HG03095 (cell line): Measurements from ENCODE around the gene TSPAN11.
"Not testable (repeated sequence)": the region's sequence is repeated elsewhere in the genome, so short reads cannot be mapped to it uniquely, and the experiment has no call there.

Experiments used
- ATAC-seq: cut with Tn5 transposase; IDR thresholded peaks from one replicate; pipeline ENCODE4 v1.9.1; 2021; ENCODE audit warnings: moderate library complexity; ENCODE audit not compliant: unreplicated experiment

TSPAN11 gene

DNA sequence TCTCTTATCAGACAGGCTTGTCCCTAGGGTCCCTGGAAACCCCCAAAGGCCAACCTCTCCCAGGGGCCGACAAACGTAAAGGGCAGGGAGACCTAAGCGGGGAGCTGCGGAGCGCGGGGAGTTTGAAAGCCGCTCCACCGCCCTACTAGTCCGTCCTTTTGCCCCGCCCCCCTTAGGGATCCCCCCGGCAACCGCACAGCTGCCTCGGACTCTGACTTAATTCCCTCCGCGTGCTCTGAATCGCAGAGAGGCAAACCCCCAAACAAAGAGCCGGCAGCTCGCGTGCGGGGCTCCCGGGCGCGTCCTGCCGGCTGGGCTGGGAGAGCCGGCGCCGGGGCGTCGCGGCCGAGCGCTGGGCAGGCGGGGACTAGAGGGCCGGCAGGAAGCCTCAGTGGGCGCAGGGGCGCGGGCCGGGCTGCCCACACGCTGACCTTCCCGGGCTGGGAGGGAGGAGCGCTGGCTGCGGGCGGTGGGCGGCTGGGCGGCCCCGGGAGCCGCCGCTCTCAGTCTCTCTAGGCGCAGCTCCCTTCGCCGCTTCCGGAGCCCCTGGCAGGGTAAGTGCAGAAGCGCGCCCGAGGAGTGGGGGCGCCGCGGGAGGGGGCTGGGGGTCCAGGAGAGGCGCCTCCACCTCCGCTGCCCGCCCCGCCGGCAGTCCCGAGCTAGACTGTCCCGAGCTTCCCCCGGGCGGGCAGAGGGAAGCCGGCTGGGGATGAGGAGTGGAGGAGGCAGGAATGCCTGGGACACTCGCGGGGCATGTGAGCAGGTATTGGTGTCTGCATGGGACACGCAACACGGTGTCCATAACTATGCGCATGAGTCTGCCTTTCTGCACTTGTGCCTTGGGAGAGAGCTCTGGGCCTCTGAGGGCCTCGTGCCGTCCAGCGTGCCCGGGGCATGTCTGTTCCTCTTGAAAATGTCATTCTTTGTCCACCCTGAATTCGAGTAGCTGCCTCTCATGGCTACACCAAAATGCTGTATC lies at the start of gene TSPAN11:
Gene TSPAN11 (plus strand): TSS at position 506 of the 979 bp plus-strand sequence. CDS start 27,244 bp downstream, outside the sequence.
- ATAC-seq = no peak

GRCh38 chr12:30877105-30877875 lies 49.3 kb upstream of the TSPAN11 start:
- ATAC-seq = no peak

- ATAC-seq = no peak
Observed at GRCh38 chr12:30878024-30878423, 48.5 kb upstream of the TSPAN11 start.

- no peak for ATAC-seq
Observed at GRCh38 chr12:30880061-30880460, 46.5 kb upstream of the TSPAN11 start.

DNA sequence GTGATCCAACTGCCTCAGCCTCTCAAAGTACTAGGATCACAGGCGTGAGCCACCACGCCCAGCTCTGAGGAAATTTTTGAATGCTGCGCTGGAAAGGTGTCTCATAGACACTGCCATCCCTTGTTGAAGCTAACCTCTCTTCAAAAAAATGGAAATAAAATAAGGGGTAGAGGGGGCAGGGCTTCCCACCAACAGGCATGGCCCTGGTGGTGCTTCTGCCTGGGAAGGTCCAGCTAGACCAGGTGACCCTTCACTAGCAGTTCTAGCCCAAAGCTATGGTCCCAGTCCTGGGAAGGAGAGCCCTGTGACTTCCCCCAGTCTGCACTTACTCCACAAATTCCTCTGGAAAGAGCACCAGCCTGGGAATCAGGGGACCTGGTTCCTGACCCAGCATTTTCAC lies 45.7 kb upstream of the TSPAN11 start:
- ATAC-seq = no peak

GRCh38 chr12:30882706-30883105 lies 43.8 kb upstream of the TSPAN11 start:
- ATAC-seq = no peak

DNA sequence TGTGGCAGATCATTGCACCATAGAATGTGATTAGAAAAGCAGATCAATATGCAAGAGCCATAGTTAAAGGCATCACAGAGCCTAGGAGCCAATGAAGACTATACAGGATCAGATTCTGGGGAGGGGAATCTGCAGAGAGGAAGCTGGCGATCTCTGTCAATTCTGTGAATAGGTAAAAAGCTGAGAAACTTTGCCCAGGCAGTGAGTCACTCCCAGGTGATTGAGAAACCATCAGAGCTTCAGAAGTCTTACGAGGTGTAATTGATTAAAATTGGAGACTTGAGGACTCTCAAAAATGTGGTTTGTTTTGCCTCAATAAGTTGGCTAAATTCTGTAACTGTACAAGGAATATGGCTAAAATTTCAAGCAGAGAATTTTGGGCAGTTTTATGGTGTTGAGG lies 41.7 kb upstream of the TSPAN11 start:
- no peak for ATAC-seq

DNA sequence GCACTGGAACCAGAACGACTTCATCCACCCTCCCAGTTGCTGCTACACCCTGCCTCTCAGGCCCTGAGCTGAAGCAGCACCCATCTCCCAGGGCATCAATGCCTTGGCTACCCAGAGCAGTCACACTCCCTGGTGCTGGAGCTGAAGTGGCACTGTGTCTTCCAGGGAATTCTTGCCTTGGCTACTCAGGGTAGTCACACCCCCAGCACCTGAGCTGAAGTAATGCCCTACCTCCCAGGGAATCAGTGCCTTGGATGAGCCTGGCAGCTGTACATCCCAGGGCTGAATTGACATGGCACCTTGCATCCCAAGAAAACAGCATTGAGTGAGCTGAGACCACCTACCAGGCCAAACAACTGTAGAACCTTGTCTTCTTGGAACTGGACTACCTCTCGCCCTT lies 41.2 kb upstream of the TSPAN11 start:
- ATAC-seq = no peak

DNA sequence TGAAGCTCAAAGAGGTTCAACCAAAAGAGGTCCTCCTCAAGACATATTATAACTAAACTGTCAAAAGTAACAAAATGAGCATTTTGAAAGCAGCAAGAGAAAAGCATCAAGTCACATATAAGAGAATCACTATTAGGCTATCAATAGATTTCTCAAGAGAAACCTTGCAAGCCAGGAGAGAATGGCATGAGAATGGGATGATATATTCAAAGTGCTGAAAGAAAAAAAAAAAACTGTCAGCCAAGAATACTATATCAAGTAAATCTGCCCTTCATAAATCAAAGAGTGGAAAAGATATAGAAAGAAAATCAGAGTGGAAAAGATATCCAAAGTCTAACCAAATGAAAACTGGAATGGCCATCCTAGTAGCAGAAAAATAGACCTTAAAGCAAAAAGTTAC lies 39.3 kb upstream of the TSPAN11 start:
- no peak for ATAC-seq

DNA sequence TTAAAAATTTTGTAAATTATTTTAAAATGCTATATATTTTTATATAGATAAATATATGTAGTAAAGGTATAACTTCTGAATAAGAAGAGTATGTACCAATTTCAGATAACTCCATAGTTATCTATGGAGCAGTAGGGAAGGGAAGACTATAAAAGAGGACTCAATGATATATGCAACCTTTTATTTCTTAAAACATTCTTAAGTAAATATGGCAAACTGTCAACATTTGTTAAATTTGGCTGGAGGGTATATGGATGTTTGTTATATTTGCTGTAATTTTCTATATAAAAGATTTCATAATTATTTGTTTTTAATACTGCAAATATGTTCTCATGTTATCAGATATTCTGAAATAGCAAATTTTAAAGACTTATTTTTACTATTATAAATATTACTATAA lies 38.3 kb upstream of the TSPAN11 start:
- no peak for ATAC-seq

DNA sequence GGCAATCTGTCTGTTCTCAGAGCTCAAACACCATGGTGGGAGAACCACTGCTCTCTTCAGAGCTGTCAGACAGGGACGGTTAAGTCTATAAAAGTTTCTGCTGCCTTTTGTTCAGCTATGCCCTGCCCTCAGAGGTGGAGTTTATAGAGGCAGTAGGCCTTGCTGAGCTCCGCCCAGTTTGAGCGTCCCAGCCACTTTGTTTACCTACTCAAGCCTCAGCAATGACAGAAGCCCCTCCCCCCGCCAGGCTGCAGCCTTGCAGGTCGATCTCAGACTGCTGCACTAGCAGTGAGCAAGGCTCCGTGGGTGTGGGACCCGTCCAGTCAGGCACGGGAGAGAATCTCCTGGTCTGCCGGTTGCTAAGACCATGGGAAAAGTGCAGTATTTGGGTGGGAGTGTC lies 32.0 kb upstream of the TSPAN11 start:
- not testable (repeated sequence) for ATAC-seq

GRCh38 chr12:30896461-30896860 lies 30.1 kb upstream of the TSPAN11 start:
- no peak for ATAC-seq

- ATAC-seq = no peak
Observed at GRCh38 chr12:30898846-30899245, 27.7 kb upstream of the TSPAN11 start.

DNA sequence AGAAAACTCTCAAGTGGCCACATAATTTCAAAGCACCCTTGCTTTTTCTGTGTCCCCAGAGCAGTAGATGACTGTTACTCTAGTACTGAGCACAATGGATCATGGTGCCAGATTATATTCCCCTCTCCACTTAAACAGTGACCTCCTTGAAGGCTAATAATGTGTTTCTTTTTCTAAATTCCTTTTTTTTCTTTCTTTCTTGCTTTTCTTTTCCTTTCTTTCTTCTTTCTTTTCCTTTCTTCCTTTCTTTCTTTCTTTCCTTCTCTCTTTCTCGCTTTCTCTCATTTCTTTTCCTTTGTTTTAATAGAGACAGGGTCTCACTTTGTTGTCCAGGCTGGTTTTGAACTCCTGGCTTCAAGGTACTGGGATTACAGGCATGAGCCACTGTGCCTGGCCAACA lies 26.2 kb upstream of the TSPAN11 start:
- no peak for ATAC-seq

DNA sequence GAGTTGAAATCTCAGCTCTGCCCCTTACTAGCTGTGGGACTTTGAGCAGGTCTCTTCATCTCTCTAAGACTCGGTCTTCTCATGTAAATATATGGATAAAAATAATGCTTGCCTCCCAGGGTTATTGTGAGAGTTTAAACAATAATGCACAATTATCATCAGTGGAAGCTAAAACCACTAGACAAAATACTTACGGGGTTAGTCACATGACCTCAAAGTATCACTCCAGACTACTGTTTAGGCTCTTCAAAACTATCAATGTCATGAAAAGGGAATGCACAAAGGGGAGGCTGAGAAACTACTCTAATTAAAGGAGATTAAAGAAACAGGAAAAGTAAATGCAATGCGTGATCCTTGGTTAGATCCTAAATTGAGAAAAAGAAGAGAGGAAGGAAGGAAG lies 24.5 kb upstream of the TSPAN11 start:
- no peak for ATAC-seq

DNA sequence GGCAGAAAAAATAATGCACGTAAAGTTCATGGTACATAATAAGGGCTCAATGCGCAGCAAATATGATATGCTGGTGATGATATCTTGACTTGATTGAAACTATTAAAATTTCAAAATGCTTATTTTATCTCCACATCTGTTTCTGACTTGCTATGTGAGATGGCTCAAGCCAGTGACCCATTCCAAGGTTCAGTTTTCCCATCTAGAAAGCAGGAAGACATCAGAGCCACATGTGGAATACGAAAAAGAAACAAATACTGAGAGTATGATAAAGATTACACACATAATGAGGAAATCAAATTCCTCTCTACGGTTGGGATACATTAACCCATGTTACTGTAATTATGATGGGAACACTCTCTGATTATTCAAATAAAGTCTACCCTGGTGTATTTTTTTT lies 24.0 kb upstream of the TSPAN11 start:
- no peak for ATAC-seq

DNA sequence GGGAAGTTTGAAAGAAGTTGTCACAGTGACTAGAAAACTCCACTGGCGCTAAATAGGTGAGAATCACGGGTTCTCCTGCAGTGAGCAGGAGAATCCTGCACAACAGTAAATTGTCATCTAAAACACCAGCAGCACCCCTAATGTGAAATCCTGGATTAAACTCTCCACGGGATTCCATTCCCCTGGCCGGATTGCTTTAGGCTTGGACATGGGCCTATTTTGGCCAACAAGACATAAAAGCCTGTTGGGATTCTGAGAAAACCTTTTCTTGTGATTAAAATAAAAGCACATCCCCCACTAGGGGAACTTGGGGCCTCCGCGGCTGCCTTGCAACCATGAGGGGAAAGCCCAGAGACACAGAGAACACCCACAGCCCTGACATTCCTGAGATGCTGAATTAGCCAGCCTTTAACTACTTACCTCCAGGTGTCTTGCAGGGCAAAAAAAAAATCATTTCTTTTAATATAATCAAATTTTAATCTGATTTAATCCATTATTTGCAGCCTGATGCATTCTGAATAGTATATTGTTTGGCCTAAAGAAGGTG lies 21.0 kb upstream of the TSPAN11 start:
- no peak for ATAC-seq

DNA sequence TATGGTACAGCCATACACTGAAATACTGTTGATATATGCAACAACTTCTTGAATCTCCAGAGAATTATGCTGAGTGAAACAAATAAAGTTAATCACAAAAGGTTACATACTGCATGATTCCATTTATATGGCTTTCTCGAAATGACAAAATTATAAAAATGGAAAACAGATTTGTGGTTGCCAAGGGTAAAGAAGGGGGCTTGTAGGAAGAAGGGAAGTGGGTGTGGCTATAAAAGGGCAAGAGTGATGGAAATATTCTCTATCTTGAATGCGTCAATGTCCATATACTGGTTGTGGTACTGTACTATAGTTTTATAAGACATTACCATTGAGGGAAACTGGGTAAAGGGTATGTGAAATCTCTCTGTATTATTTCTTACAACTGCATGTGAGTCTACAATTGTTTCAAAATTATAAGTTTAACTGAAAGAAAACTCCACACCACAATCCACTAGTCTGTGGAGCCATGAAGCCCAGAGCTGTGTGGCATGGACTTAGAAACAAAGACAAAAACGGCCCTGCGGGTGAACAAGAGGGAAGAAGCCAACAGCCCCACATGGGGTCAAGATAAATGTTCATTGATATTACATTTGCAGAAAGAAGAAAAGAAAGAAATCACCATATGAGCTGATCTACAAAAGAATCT lies 18.3 kb upstream of the TSPAN11 start:
- no peak for ATAC-seq

- no peak for ATAC-seq
Observed at GRCh38 chr12:30908722-30909348, 17.7 kb upstream of the TSPAN11 start.

- ATAC-seq = no peak
Observed at GRCh38 chr12:30909349-30910037, 17.1 kb upstream of the TSPAN11 start.
